ENCODE results near the gene IL1RAPL1. TPM values are rescaled to one million over a fixed set of nuclear protein-coding genes. Genes with fewer than 3 reads are reported as not detected.

IL1RAPL1 gene
- total RNA-seq, 1 experiment from 2014 or later, result not detected

DNA sequence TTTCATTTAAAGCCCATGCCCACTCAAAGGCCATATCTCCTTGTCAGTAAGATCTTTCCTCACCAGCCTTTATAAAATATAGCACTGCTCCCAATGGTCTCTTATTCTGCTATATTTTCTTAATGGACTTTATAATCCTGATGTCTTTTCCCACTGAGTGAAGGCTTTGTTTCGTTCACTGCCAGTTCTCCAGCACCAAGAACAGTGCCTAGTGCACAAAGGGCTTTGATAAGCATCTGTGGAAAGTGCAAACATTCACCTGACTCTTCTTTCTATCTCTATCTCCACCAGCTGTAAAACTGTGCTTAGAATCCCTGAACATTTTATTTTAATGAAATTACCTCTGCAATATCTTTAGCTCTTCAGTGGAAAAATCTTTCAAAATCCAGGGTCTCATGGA, 1054.2 kb downstream of the IL1RAPL1 start:
- Histone ChIP-seq H3K4me2 (ENCODE audit: low read depth, low read length, poor library complexity, severe bottlenecking) (no peak overlapping the region), H3K4me1 (ENCODE audit: low read length) (no peaks in the 10 kb centered on the region), H3K9me2 (replicated peaks; ENCODE audit: insufficient read depth, low read length) (no peaks in the 10 kb centered on the region), H3K79me2 (ENCODE audit: low read length) (no peaks in the 10 kb centered on the region), H3K36me3 (ENCODE audit: insufficient read depth, low read length) (no peaks in the 10 kb centered on the region), H3K9ac (ENCODE audit: low read length) (no peak overlapping the region), H3K9me3 (ENCODE audit: low read length) (peaks cover 52% of the 10 kb centered on the region), H2AFZ (ENCODE audit: low read length) (no peak overlapping the region), H3K27ac (ENCODE audit: low read length) (no peak overlapping the region), H3K4me3 (ENCODE audit: low read length) (no peak overlapping the region), H3K27me3 (ENCODE audit: low read length) (no peaks in the 10 kb centered on the region), H4K20me1 (ENCODE audit: insufficient read depth, low read depth, low read length) (no peaks in the 10 kb centered on the region)
- DNase-seq, result no peak

DNA sequence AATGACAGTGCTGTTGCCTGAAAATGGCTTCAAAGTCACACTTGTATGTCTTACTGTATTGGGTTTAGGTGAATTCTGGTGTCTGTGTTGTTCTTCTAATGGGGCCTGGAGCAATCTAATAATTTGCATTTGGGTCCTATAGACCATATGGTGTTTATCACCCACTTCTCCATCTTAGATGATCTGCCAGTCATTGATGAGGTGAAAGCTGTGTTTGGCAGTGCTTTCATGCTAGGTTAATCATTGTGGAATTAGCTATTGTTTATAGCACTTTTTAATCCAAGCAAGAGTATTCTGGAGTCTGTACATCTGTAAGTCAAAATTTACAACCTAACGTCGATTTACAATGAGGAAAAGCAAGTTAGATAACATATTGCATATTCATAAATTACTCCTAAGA, 1055.9 kb downstream of the IL1RAPL1 start:
- no peaks in the 10 kb centered on the region for H3K4me1 ChIP-seq (ENCODE audit: low read length)
- no peak overlapping the region for H2AFZ ChIP-seq (ENCODE audit: low read length)

DNA sequence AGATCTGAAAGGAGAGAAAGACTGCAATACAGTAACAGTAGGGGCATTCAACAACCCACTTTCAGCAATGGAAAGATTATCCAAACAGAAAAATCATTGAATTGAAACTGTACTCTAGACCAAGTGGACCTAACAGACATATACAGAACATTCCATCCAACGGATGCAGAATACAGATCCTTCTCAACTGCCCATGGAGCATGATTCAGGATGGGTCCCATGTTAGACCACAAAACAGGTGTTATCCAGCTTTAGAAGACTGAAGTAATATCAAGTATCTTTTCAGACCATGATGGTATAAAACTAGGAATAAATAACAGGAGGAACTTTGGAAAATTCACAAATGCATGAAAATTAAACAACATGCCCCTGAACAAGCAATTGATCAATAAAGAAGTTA, 1060.9 kb downstream of the IL1RAPL1 start:
- Histone ChIP-seq H3K4me2 (ENCODE audit: low read depth, low read length, poor library complexity, severe bottlenecking) (no peak overlapping the region), H3K4me3 (ENCODE audit: low read length) (no peak overlapping the region), H3K9me3 (ENCODE audit: low read length) (peaks cover 47% of the 10 kb centered on the region), H3K36me3 (ENCODE audit: insufficient read depth, low read length) (no peaks in the 10 kb centered on the region), H4K20me1 (ENCODE audit: insufficient read depth, low read depth, low read length) (no peaks in the 10 kb centered on the region), H2AFZ (ENCODE audit: low read length) (no peak overlapping the region), H3K9me2 (replicated peaks; ENCODE audit: insufficient read depth, low read length) (no peaks in the 10 kb centered on the region), H3K79me2 (ENCODE audit: low read length) (no peaks in the 10 kb centered on the region), H3K27ac (ENCODE audit: low read length) (no peak overlapping the region), H3K4me1 (ENCODE audit: low read length) (no peaks in the 10 kb centered on the region), H3K9ac (ENCODE audit: low read length) (no peak overlapping the region), H3K27me3 (ENCODE audit: low read length) (no peaks in the 10 kb centered on the region)
- no peak for DNase-seq

More for the DNA sequence above, 1055.9 kb downstream of the IL1RAPL1 start:
- Histone ChIP-seq H3K9ac (ENCODE audit: low read length) (no peak overlapping the region), H3K4me3 (ENCODE audit: low read length) (no peak overlapping the region), H4K20me1 (ENCODE audit: insufficient read depth, low read depth, low read length) (no peaks in the 10 kb centered on the region), H3K79me2 (ENCODE audit: low read length) (no peaks in the 10 kb centered on the region), H3K36me3 (ENCODE audit: insufficient read depth, low read length) (no peaks in the 10 kb centered on the region), H3K9me3 (ENCODE audit: low read length) (peaks cover 56% of the 10 kb centered on the region), H3K27me3 (ENCODE audit: low read length) (no peaks in the 10 kb centered on the region), H3K4me2 (ENCODE audit: low read depth, low read length, poor library complexity, severe bottlenecking) (no peak overlapping the region), H3K9me2 (replicated peaks; ENCODE audit: insufficient read depth, low read length) (no peaks in the 10 kb centered on the region), H3K27ac (ENCODE audit: low read length) (no peak overlapping the region)
- no peak for DNase-seq

DNA sequence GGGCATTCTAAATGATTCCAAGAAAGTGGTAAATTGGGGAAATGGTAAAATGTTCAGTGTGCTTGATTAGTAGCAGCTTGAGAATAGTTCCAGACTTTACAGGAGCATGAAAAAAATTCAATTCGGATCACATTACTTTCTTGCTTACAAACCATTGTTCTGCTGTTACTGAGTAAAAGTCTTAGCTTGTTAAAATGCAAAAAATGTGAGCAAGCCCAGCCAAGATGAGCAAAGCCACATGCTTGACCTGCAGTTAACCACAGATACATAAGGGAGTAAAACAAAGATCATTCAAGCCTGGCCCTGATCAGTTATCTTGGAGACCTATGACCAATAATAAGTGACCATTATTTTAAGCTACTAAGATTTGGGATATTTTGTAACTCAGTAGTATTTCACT, 1065.2 kb downstream of the IL1RAPL1 start:
- Histone ChIP-seq H3K4me2 (ENCODE audit: low read depth, low read length, poor library complexity, severe bottlenecking) (no peak overlapping the region), H4K20me1 (ENCODE audit: insufficient read depth, low read depth, low read length) (no peaks in the 10 kb centered on the region), H3K27me3 (ENCODE audit: low read length) (no peaks in the 10 kb centered on the region), H3K9me3 (ENCODE audit: low read length) (peaks cover 24% of the 10 kb centered on the region; the same call in 1 of the 2 replicates), H3K9ac (ENCODE audit: low read length) (no peak overlapping the region), H3K9me2 (replicated peaks; ENCODE audit: insufficient read depth, low read length) (no peaks in the 10 kb centered on the region), H3K36me3 (ENCODE audit: insufficient read depth, low read length) (no peaks in the 10 kb centered on the region), H3K79me2 (ENCODE audit: low read length) (no peaks in the 10 kb centered on the region), H3K4me1 (ENCODE audit: low read length) (no peaks in the 10 kb centered on the region), H3K4me3 (ENCODE audit: low read length) (no peak overlapping the region), H2AFZ (ENCODE audit: low read length) (no peak overlapping the region), H3K27ac (ENCODE audit: low read length) (no peak overlapping the region)
- no peak for DNase-seq

DNA sequence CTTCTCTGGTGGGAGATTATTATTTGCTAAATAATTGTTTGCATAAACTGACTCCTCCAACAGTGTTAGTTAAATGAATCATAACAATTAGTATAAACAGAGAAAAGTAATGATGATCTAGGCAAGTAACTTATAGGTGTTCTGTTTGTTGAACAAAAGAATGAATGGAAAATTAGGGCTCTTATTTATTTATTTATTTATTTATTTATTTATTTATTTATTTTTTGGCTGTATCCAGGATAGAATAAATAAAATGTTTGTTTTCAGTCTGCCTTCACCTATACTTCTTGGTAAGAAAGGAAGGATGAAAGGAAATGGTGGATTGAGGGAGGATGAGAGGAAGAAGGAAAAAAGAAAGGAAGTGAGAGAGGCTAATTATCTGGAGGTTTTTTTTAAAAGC, 1066.5 kb downstream of the IL1RAPL1 start:
- no peaks in the 10 kb centered on the region for H3K36me3 ChIP-seq (ENCODE audit: insufficient read depth, low read length)
- no peaks in the 10 kb centered on the region for H3K4me1 ChIP-seq (ENCODE audit: low read length)
- no peak overlapping the region for H3K4me2 ChIP-seq (ENCODE audit: low read depth, low read length, poor library complexity, severe bottlenecking)
- H3K27ac ChIP-seq (ENCODE audit: low read length), result no peak overlapping the region
- H3K9me2 ChIP-seq (replicated peaks; ENCODE audit: insufficient read depth, low read length), result no peaks in the 10 kb centered on the region
- H3K9me3 ChIP-seq (ENCODE audit: low read length), result peaks cover 30% of the 10 kb centered on the region
- DNase-seq, result no peak
- no peaks in the 10 kb centered on the region for H4K20me1 ChIP-seq (ENCODE audit: insufficient read depth, low read depth, low read length)
- no peaks in the 10 kb centered on the region for H3K79me2 ChIP-seq (ENCODE audit: low read length)
- no peak overlapping the region for H3K4me3 ChIP-seq (ENCODE audit: low read length)
- no peak overlapping the region for H2AFZ ChIP-seq (ENCODE audit: low read length)
- H3K27me3 ChIP-seq (ENCODE audit: low read length), result no peaks in the 10 kb centered on the region
- no peak overlapping the region for H3K9ac ChIP-seq (ENCODE audit: low read length)

DNA sequence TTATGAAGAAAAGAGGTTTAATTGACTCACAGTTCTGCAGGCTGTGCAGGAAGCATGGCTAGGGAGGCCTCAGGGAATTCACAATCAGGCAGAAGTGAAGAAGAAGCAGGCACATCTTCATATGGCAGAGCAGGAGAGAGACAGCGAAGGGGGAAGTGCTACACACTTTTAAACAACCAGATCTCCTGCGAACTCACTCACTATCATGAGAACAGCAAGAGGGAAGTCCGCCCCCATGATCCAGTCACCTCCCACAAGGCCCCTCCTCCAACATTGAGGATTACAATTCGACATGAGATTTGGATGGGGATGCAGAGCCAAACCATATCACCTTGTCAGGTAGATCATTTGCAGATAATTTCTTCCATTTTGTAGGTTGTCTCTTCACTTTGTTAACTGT, 1072.7 kb downstream of the IL1RAPL1 start:
- DNase-seq, result no peak
- Histone ChIP-seq H3K27me3 (ENCODE audit: low read length) (no peaks in the 10 kb centered on the region), H3K9me2 (replicated peaks; ENCODE audit: insufficient read depth, low read length) (no peaks in the 10 kb centered on the region), H4K20me1 (ENCODE audit: insufficient read depth, low read depth, low read length) (no peaks in the 10 kb centered on the region), H3K4me3 (ENCODE audit: low read length) (no peak overlapping the region), H3K9me3 (ENCODE audit: low read length) (peaks cover 25% of the 10 kb centered on the region), H3K4me2 (ENCODE audit: low read depth, low read length, poor library complexity, severe bottlenecking) (no peak overlapping the region), H3K27ac (ENCODE audit: low read length) (no peak overlapping the region), H2AFZ (ENCODE audit: low read length) (no peak overlapping the region), H3K9ac (ENCODE audit: low read length) (no peak overlapping the region), H3K36me3 (ENCODE audit: insufficient read depth, low read length) (no peaks in the 10 kb centered on the region), H3K4me1 (ENCODE audit: low read length) (no peaks in the 10 kb centered on the region), H3K79me2 (ENCODE audit: low read length) (no peaks in the 10 kb centered on the region)

DNA sequence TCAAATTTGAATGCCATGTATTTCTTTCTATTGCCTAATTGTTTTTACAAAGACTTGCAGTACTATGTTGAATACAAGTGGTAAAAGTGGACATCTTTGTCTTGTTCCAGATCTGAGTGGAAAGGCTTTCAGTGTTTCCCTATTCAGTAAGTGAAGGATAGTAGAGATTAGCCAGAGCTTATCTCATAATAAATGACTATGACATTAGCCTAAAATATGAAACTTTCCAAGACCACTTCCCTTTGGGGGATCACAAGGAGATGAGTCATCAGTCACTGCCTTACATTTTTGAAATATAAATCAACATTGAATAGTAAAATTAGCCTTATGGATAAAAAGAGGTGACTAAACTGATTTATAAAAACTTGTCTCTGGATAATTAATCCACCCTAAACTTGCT, 1074.0 kb downstream of the IL1RAPL1 start:
- Histone ChIP-seq H4K20me1 (ENCODE audit: insufficient read depth, low read depth, low read length) (no peaks in the 10 kb centered on the region), H3K9me3 (ENCODE audit: low read length) (peaks cover 29% of the 10 kb centered on the region), H3K4me1 (ENCODE audit: low read length) (no peaks in the 10 kb centered on the region), H3K79me2 (ENCODE audit: low read length) (no peaks in the 10 kb centered on the region), H3K9me2 (replicated peaks; ENCODE audit: insufficient read depth, low read length) (no peaks in the 10 kb centered on the region), H3K27me3 (ENCODE audit: low read length) (no peaks in the 10 kb centered on the region), H3K9ac (ENCODE audit: low read length) (no peak overlapping the region), H3K27ac (ENCODE audit: low read length) (no peak overlapping the region), H3K4me2 (ENCODE audit: low read depth, low read length, poor library complexity, severe bottlenecking) (no peak overlapping the region), H3K4me3 (ENCODE audit: low read length) (no peak overlapping the region), H2AFZ (ENCODE audit: low read length) (no peak overlapping the region), H3K36me3 (ENCODE audit: insufficient read depth, low read length) (no peaks in the 10 kb centered on the region)
- DNase-seq, result no peak

DNA sequence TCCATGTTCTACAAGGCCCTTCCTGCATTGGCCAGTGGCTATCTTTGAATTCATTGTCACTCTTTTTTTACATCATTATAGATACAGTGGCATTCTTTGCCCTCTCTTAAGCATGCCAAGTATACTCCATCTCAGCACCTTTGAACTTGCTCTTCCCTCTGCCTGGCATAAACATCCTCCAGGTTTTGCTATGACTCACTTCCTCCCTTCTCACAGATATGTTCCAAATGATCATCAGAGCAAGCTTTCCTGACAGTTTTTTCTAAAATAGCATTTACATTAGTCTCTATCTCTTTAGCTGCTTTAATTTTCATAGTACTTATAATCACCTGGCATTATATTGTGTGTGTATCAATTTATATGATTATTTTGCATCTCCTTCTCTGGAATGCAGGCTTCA, 1074.9 kb downstream of the IL1RAPL1 start:
- Histone ChIP-seq H4K20me1 (ENCODE audit: insufficient read depth, low read depth, low read length) (no peaks in the 10 kb centered on the region), H3K9me2 (replicated peaks; ENCODE audit: insufficient read depth, low read length) (no peaks in the 10 kb centered on the region), H3K9me3 (ENCODE audit: low read length) (peaks cover 29% of the 10 kb centered on the region), H3K9ac (ENCODE audit: low read length) (no peak overlapping the region), H3K79me2 (ENCODE audit: low read length) (no peaks in the 10 kb centered on the region), H3K36me3 (ENCODE audit: insufficient read depth, low read length) (no peaks in the 10 kb centered on the region), H3K4me1 (ENCODE audit: low read length) (no peaks in the 10 kb centered on the region), H3K4me2 (ENCODE audit: low read depth, low read length, poor library complexity, severe bottlenecking) (no peak overlapping the region), H3K4me3 (ENCODE audit: low read length) (no peak overlapping the region), H3K27me3 (ENCODE audit: low read length) (no peaks in the 10 kb centered on the region), H2AFZ (ENCODE audit: low read length) (no peak overlapping the region), H3K27ac (ENCODE audit: low read length) (no peak overlapping the region)
- DNase-seq, result no peak

Data from Karpas-422 (cell line).